ENCODE measurements around the gene RTL10. TPM values are rescaled to one million over a fixed set of nuclear protein-coding genes. Genes with fewer than 3 reads are reported as not detected.

Gene RTL10
- total and polyA plus RNA-seq, 10 of the 15 experiments (the other 5 are each of a cell fraction or from before 2014, with no cell fraction given), result 5.3 to 18.1 (median 10.3) TPM

DNA sequence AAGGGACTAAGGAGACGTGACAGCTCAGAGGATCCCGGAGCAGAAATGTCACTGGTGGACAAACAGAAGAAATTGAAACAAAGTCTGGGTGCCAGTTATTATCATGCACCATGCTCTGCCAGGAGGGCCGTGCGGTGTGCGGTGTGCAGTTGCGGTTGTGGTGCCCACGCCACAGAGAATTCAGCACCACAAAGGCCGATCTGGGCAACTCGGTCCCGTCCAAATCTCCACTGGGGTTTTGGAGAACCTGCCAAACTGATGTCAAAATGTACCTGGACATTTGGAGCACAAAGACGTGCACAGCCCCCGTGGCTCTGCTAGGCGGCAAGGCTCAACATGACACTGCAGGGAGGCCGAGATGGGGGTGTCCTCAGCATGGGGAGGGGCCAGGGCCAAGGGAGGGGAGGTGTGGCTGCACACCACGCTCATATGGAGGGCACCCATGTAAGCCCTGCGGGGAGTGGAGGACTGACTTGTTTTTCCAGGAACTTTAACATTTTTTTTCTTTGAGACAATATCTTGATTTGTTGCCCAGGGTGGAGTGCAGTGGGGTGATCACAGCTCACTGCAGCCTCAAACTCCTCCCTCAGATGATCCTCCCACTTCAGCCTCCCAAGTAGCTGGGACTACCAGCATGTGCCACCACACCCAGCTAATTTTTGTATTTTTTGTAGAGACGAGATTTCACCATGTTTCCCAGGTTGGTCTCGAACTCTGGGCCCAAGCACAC lies 39.4 kb downstream of the RTL10 start (continued):
- TF ChIP-seq HCFC1 (IDR thresholded peaks at IDR 0.05; ENCODE audit: low read length) (no peak), IRF4 (IDR thresholded peaks at IDR 0.05; ENCODE audit: low read depth, low read length) (no peak), NR2F1 (conservative IDR thresholded peaks at IDR 0.05) (no peak)

DNA sequence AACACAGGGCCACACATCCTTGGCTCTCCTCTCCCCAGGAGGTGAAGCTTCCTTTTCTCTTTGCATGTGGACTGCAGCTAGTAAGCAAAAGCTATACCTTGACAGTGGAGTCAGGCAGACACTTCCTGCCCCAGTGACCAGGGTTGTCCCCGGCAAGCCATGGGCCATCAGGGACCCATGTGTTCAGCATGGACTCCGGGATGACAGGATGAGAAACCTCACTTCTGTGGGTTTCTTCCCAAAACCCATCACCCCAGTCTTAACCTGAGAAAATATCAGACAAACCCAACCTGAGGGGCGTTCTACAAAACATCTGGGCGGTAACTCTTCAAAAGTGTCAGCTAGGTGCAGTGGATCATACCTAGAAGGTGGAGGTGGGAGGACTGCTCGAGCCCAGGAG lies 40.2 kb downstream of the RTL10 start:
- no peak for FAIRE-seq
- H3K36me3 ChIP-seq (ENCODE audit: control insufficient read depth in 2 of 2, insufficient read depth in 2 of 2, low read length in 1 of 2), result peaks cover 0 to 2% of the 10 kb centered on the region in 2 experiments; a peak in 1 of 4 replicates
- POLR2A ChIA-PET, result no interaction called here
- H4K20me1 ChIP-seq (ENCODE audit: control insufficient read depth, insufficient read depth), result no peaks in the 10 kb centered on the region
- CTCF ChIA-PET, result no interaction called here
- SMC1A ChIA-PET (ENCODE audit: uncharacterized antibody, unreplicated experiment), result no interaction called here
- DNase-seq (ENCODE audit: low read depth, low spot score), result no peak
- 82% methylated on average over 5 of the region's 5 CpGs for WGBS (ENCODE audit: insufficient coverage, insufficient replicate concordance, low lambda C conversion rate, missing lambda C conversion rate)
- in situ Hi-C loops (cut with MboI) (no loop called here), intact Hi-C loops (cut with micrococcal nuclease; ENCODE audit: unreplicated experiment) (no loop called here)
- H3K27me3 ChIP-seq (replicated peaks in 1 of 2; ENCODE audit: control insufficient read depth in 2 of 2, insufficient read depth in 2 of 2, low read length in 1 of 2), result no peaks in the 10 kb centered on the region
- H3K27ac ChIP-seq (ENCODE audit: control insufficient read depth, insufficient read depth), result no peak overlapping the region
- no peak for ATAC-seq
- no peak overlapping the region for H3K9ac ChIP-seq (ENCODE audit: control insufficient read depth, insufficient read depth, low read length)
- no peak overlapping the region for H2AFZ ChIP-seq (ENCODE audit: control insufficient read depth, low read depth, low read length)
- H3K4me1 ChIP-seq (ENCODE audit: control insufficient read depth, insufficient read depth, low read length), result no peaks in the 10 kb centered on the region
- BruUV-seq (replicated peaks), result no TSS peak
- TF ChIP-seq ZNF217 (IDR thresholded peaks at IDR 0.05) (no peak), ZZZ3 (IDR thresholded peaks at IDR 0.05; ENCODE audit: control insufficient read depth, insufficient read length, low read depth) (no peak), TBL1XR1 (IDR thresholded peaks at IDR 0.05; ENCODE audit: low read depth, low read length) (no peak), CBX3 (IDR thresholded peaks at IDR 0.05; ENCODE audit: borderline replicate concordance, low read depth) (no peak), GABPA (IDR thresholded peaks at IDR 0.05; ENCODE audit: low read depth) (no peak), STAT1 (conservative IDR thresholded peaks at IDR 0.05) (no peak), NRF1 (conservative IDR thresholded peaks at IDR 0.05; ENCODE audit: low read depth, low read length) (no peak), SMAD1 (IDR thresholded peaks at IDR 0.05; ENCODE audit: low read depth, partially characterized antibody) (no peak), SUZ12 (IDR thresholded peaks at IDR 0.05; ENCODE audit: unreplicated experiment) (no peak), BACH1 (IDR thresholded peaks at IDR 0.05; ENCODE audit: borderline replicate concordance) (no peak), ATF7 (IDR thresholded peaks at IDR 0.05; ENCODE audit: low read depth) (no peak), MXI1 (IDR thresholded peaks at IDR 0.05; ENCODE audit: low read depth, low read length) (no peak), ZSCAN29 (IDR thresholded peaks at IDR 0.05) (no peak), ZNF207 (IDR thresholded peaks at IDR 0.05; ENCODE audit: borderline replicate concordance) (no peak), ZNF24 (IDR thresholded peaks at IDR 0.05) (no peak), POLR2A (IDR thresholded peaks at IDR 0.05; ENCODE audit: low read depth, low read length) (no peak)
- TF ChIP-seq, protein P1, sequence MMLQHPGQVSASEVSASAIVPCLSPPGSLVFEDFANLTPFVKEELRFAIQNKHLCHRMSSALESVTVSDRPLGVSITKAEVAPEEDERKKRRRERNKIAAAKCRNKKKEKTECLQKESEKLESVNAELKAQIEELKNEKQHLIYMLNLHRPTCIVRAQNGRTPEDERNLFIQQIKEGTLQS (IDR thresholded peaks at IDR 0.05; ENCODE audit: borderline replicate concordance, extremely low read depth, low read depth, low read length), result no peak
- TF ChIP-seq, protein P2, sequence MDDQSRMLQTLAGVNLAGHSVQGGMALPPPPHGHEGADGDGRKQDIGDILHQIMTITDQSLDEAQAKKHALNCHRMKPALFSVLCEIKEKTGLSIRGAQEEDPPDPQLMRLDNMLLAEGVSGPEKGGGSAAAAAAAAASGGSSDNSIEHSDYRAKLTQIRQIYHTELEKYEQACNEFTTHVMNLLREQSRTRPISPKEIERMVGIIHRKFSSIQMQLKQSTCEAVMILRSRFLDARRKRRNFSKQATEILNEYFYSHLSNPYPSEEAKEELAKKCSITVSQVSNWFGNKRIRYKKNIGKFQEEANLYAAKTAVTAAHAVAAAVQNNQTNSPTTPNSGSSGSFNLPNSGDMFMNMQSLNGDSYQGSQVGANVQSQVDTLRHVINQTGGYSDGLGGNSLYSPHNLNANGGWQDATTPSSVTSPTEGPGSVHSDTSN (IDR thresholded peaks at IDR 0.05; ENCODE audit: insufficient replicate concordance, low read depth, low read length), result no peak
- TF ChIP-seq, protein P3, sequence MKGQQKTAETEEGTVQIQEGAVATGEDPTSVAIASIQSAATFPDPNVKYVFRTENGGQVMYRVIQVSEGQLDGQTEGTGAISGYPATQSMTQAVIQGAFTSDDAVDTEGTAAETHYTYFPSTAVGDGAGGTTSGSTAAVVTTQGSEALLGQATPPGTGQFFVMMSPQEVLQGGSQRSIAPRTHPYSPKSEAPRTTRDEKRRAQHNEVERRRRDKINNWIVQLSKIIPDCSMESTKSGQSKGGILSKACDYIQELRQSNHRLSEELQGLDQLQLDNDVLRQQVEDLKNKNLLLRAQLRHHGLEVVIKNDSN (IDR thresholded peaks at IDR 0.05; ENCODE audit: borderline replicate concordance, extremely low read length, insufficient read depth, low read depth, low read length), result no peak
- H3K4me3 ChIP-seq, result no peak overlapping the region
- no peaks in the 10 kb centered on the region for H3K79me2 ChIP-seq (ENCODE audit: control insufficient read depth, insufficient read depth, low read length)
- H3K9me3 ChIP-seq (replicated peaks; ENCODE audit: control insufficient read depth, insufficient read depth, low read length), result no peaks in the 10 kb centered on the region
- RAD21 ChIA-PET (ENCODE audit: unreplicated experiment), result no interaction called here
- no peak overlapping the region for H3K4me2 ChIP-seq (ENCODE audit: control insufficient read depth, insufficient read depth)
